ENCODE measurements around the gene MX2.

DNA sequence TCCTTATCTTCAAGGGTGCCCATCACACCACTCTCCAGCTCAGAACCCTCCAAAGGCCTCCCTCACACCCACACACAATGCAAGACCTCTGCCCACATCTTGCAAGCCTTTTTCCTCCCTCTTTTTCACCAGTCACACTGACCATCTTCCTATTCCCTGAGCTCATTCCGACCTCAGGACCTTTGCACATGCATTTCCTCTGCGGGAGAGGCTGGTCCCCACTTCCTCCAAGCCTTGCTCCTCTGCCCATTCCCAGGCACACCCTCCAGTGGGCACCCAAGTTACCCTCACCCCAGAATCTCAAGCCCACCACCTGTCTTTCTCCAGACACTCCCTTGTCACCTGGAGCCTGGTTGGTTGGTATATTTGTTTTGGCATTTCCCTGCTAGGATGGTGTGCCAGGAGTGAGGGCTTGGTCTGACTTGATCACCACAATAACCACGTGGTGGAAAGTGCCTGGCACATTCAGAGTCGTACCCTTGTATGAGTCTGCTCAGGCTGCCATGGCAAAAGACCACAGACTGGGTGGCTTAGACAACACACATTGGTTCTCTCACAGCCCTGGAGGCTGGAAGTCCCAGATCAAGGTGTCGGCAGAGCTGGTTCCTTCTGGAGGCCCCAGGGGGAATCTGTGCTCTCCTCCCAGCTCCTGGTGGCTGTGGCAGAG, 13.2 kb downstream of the MX2 start:
- TF ChIP-seq, protein P1, sequence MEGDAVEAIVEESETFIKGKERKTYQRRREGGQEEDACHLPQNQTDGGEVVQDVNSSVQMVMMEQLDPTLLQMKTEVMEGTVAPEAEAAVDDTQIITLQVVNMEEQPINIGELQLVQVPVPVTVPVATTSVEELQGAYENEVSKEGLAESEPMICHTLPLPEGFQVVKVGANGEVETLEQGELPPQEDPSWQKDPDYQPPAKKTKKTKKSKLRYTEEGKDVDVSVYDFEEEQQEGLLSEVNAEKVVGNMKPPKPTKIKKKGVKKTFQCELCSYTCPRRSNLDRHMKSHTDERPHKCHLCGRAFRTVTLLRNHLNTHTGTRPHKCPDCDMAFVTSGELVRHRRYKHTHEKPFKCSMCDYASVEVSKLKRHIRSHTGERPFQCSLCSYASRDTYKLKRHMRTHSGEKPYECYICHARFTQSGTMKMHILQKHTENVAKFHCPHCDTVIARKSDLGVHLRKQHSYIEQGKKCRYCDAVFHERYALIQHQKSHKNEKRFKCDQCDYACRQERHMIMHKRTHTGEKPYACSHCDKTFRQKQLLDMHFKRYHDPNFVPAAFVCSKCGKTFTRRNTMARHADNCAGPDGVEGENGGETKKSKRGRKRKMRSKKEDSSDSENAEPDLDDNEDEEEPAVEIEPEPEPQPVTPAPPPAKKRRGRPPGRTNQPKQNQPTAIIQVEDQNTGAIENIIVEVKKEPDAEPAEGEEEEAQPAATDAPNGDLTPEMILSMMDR (IDR thresholded peaks at IDR 0.05) = no peak
- no peak for TF ChIP-seq EZH2 (IDR thresholded peaks at IDR 0.05; ENCODE audit: borderline replicate concordance, insufficient read depth, low read depth, low read length, poor library complexity, severe bottlenecking)

Data from B cell (primary cell).